Gastroesophageal sphincter (tissue), 4 donors: ENCODE data around the gene DSCAML1. TPM values are rescaled to one million over a fixed set of nuclear protein-coding genes. Genes with fewer than 3 reads are reported as not detected.

Source experiments
- ATAC-seq: fragments of 150-250 bp; one replicate; pipeline ENCODE4 v1.9.1; 2016; ENCODE audit warnings: mild to moderate bottlenecking, moderate library complexity
- H3K27ac ChIP-seq, 4 donors: fragments of 200-600 bp; sonication (generic) in 3 of 4; 1 replicate in 3 of 4; 2 replicates in 1 of 4; pipeline ENCODE4 v1.5.1; 2016 to 2019
- H3K27me3 ChIP-seq: fragments of 200-600 bp; sonication (generic); one replicate; pipeline ENCODE4 v1.5.1; 2019
- H3K36me3 ChIP-seq, 2 donors: fragments of 200-600 bp; sonication (generic); one replicate each; pipeline ENCODE4 v1.5.1; 2019; ENCODE audit warnings: control low read depth in 1 of 2
- H3K4me1 ChIP-seq, 3 donors: fragments of 200-600 bp; sonication (generic); 1 replicate in 2 of 3; 2 replicates in 1 of 3; pipeline ENCODE4 v1.5.1; 2016 to 2019; ENCODE audit warnings: control low read depth in 2 of 3
- H3K4me3 ChIP-seq, 2 donors: fragments of 200-600 bp; sonication (generic); one replicate each; pipeline ENCODE4 v1.5.1; 2019; ENCODE audit warnings: mild to moderate bottlenecking in 1 of 2, moderate library complexity in 1 of 2
- H3K9me3 ChIP-seq, 3 donors: fragments of 200-600 bp; sonication (generic); one replicate each; pipeline ENCODE4 v1.5.1; 2017 to 2019; ENCODE audit warnings: control low read depth in 2 of 3
- CTCF ChIP-seq, 4 experiments: fragments of 200-600 bp in 2 of 4; fragments of 450-650 bp in 2 of 4; sonication (generic) in 1 of 4; IDR thresholded peaks; one replicate each; pipeline ENCODE4 v1.5.1; 2017 to 2019; ENCODE audit warnings: antibody characterized with exemption in 4 of 4, mild to moderate bottlenecking in 2 of 4, moderate library complexity in 2 of 4
- EP300 ChIP-seq: sonication (generic); formaldehyde crosslinking; IDR thresholded peaks from one replicate; pipeline ENCODE4 v1.6.1; 2017; ENCODE audit warnings: antibody characterized with exemption, mild to moderate bottlenecking
- POLR2A ChIP-seq, 2 donors: fragments of 450-650 bp; IDR thresholded peaks; one replicate each; pipeline ENCODE4 v1.6.1; 2017; ENCODE audit warnings: antibody characterized with exemption in 2 of 2, mild to moderate bottlenecking in 2 of 2, moderate library complexity in 1 of 2
- POLR2AphosphoS5 ChIP-seq: sonication (generic); formaldehyde crosslinking; IDR thresholded peaks from one replicate; pipeline ENCODE4 v1.6.1; 2017; ENCODE audit warnings: antibody characterized with exemption
- WGBS, 2 donors: methylation state at CpG; one replicate each; pipeline ENCODE4 v1.1.5; 2018; ENCODE audit warnings: low coverage in 1 of 2; 5-methylcytosine and 5-hydroxymethylcytosine counted together
- total RNA-seq, 4 donors: library from RNA; depleted of rRNA; stranded (reverse); fragments of >200 nt; gene quantifications; one replicate each; pipeline ENCODE4 v1.1.0, GENCODE V29; 2016

Gene DSCAML1
- total RNA-seq, 4 donors from 2014 or later = 0.35 to 2.5 (median 0.73) TPM

GRCh38 chr11:117724104-117724503 is 72.9 kb downstream of the DSCAML1 start:
- TF ChIP-seq EP300 (no peak), POLR2A (IDR thresholded peaks at IDR 0.05) (no peak), POLR2AphosphoS5 (no peak), CTCF (IDR thresholded peaks at IDR 0.05) (no peak)
- ATAC-seq = no peak

GRCh38 chr11:117723277-117724024 is 73.6 kb downstream of the DSCAML1 start:
- ATAC-seq = peak; percentile 40
- H3K27ac ChIP-seq = no peak overlapping the region
- 48 to 64% methylated on average over 6 to 11 of the region's 12 CpGs for WGBS, 2 donors

More at GRCh38 chr11:117724104-117724503, 72.9 kb downstream of the DSCAML1 start:
- WGBS, 2 donors = 83 to 90% methylated on average over 1 to 2 of the region's 5 CpGs
- Histone ChIP-seq H3K4me3 (no peak overlapping the region), H3K4me1 (peaks cover 0 to 13% (median 0%) of the 10 kb centered on the region in 3 donors), H3K9me3 (no peaks in the 10 kb centered on the region), H3K27ac (no peak overlapping the region), H3K36me3 (no peaks in the 10 kb centered on the region), H3K27me3 (peaks cover 12% of the 10 kb centered on the region)

GRCh38 chr11:117722082-117722481 is 74.9 kb downstream of the DSCAML1 start:
- peaks cover 0 to 13% (median 0%) of the 10 kb centered on the region in 3 donors for H3K4me1 ChIP-seq
- H3K27ac ChIP-seq = no peak overlapping the region
- 50 to 100% methylated on average over 1 to 2 of the region's 2 CpGs for WGBS, 2 donors
- H3K9me3 ChIP-seq = no peaks in the 10 kb centered on the region
- H3K36me3 ChIP-seq = no peaks in the 10 kb centered on the region
- no peak for TF ChIP-seq EP300
- no peak for TF ChIP-seq POLR2AphosphoS5
- no peak for TF ChIP-seq POLR2A (IDR thresholded peaks at IDR 0.05)
- TF ChIP-seq CTCF (IDR thresholded peaks at IDR 0.05) = no peak
- peak; percentile 47 for ATAC-seq
- peaks cover 18% of the 10 kb centered on the region for H3K27me3 ChIP-seq
- no peak overlapping the region for H3K4me3 ChIP-seq

More at GRCh38 chr11:117723277-117724024, 73.6 kb downstream of the DSCAML1 start:
- no peaks in the 10 kb centered on the region for H3K36me3 ChIP-seq
- H3K4me1 ChIP-seq = peaks cover 0 to 13% (median 0%) of the 10 kb centered on the region in 3 donors
- H3K9me3 ChIP-seq = no peaks in the 10 kb centered on the region
- TF ChIP-seq EP300 (no peak), POLR2AphosphoS5 (no peak), CTCF (IDR thresholded peaks at IDR 0.05) (no peak), POLR2A (IDR thresholded peaks at IDR 0.05) (no peak)
- no peak overlapping the region for H3K4me3 ChIP-seq
- peaks cover 12% of the 10 kb centered on the region for H3K27me3 ChIP-seq

- 40% methylated on average over 1 of the region's 11 CpGs; no CpG with 5 or more reads in 1 of the 2 donors for WGBS, 2 donors
- no peaks in the 10 kb centered on the region for H3K9me3 ChIP-seq
- no peak overlapping the region for H3K4me3 ChIP-seq
- ATAC-seq = no peak
- TF ChIP-seq POLR2AphosphoS5 = no peak
- TF ChIP-seq EP300 = no peak
- no peak for TF ChIP-seq CTCF (IDR thresholded peaks at IDR 0.05)
- TF ChIP-seq POLR2A (IDR thresholded peaks at IDR 0.05) = no peak
- H3K27me3 ChIP-seq = peaks cover 21% of the 10 kb centered on the region
- no peaks in the 10 kb centered on the region for H3K36me3 ChIP-seq
- H3K27ac ChIP-seq = no peak overlapping the region
- H3K4me1 ChIP-seq = peaks cover 0 to 13% (median 0%) of the 10 kb centered on the region in 3 donors
Observed at GRCh38 chr11:117720061-117720511, 76.9 kb downstream of the DSCAML1 start.

GRCh38 chr11:117719480-117719879 is 77.5 kb downstream of the DSCAML1 start:
- no peak for ATAC-seq
- Histone ChIP-seq H3K4me1 (peaks cover 0 to 13% (median 0%) of the 10 kb centered on the region in 3 donors), H3K27ac (no peak overlapping the region), H3K36me3 (no peaks in the 10 kb centered on the region), H3K9me3 (no peaks in the 10 kb centered on the region), H3K4me3 (no peak overlapping the region), H3K27me3 (peaks cover 17% of the 10 kb centered on the region)
- TF ChIP-seq POLR2A (IDR thresholded peaks at IDR 0.05) = no peak
- no peak for TF ChIP-seq POLR2AphosphoS5
- TF ChIP-seq EP300 = no peak
- no peak for TF ChIP-seq CTCF (IDR thresholded peaks at IDR 0.05)
- WGBS, 2 donors = 91 to 96% methylated on average over 4 of the region's 4 CpGs
